ENCODE measurements around the gene RASSF5. TPM values are rescaled to one million over a fixed set of nuclear protein-coding genes. Genes with fewer than 3 reads are reported as not detected.

Gene RASSF5
- polyA plus RNA-seq, 1 donor from 2014 or later, result 4.0 TPM

- H4K20me1 ChIP-seq (ENCODE audit: insufficient read depth), result no peaks in the 10 kb centered on the region
- H3K27me3 ChIP-seq (ENCODE audit: insufficient read depth, low read depth, low read length), result no peaks in the 10 kb centered on the region
- H3K9ac ChIP-seq (ENCODE audit: low read length), result no peak overlapping the region
- no peaks in the 10 kb centered on the region for H3F3A ChIP-seq (ENCODE audit: insufficient read depth, low read length, poor library complexity, severe bottlenecking)
- no peak overlapping the region for H3K4me2 ChIP-seq (ENCODE audit: low read length)
- no peak overlapping the region for H2AFZ ChIP-seq (ENCODE audit: low read depth, low read length)
- no peaks in the 10 kb centered on the region for H3K36me3 ChIP-seq (ENCODE audit: insufficient read depth, low read length)
- H3K4me3 ChIP-seq (ENCODE audit: low read length), result no peak overlapping the region
- H3K9me3 ChIP-seq (ENCODE audit: low read length), result no peaks in the 10 kb centered on the region
- H3K79me2 ChIP-seq (replicated peaks; ENCODE audit: insufficient read depth, low read length), result no peaks in the 10 kb centered on the region
- TF ChIP-seq MXI1 (conservative IDR thresholded peaks at IDR 0.05; ENCODE audit: poor library complexity, severe bottlenecking), result no peak
- no peak for TF ChIP-seq POLR2AphosphoS5 (IDR thresholded peaks at IDR 0.05)
- no peak for TF ChIP-seq TAF1 (IDR thresholded peaks at IDR 0.05; ENCODE audit: low read depth)
- TF ChIP-seq REST (IDR thresholded peaks at IDR 0.05; ENCODE audit: borderline replicate concordance), result no peak
- TF ChIP-seq EP300 (conservative IDR thresholded peaks at IDR 0.05; ENCODE audit: poor library complexity, severe bottlenecking), result no peak
- no peak for TF ChIP-seq EZH2 (IDR thresholded peaks at IDR 0.05; ENCODE audit: borderline replicate concordance, insufficient read depth, low read length, poor library complexity, severe bottlenecking)
- TF ChIP-seq RAD21 (conservative IDR thresholded peaks at IDR 0.05), result no peak
- no peak for TF ChIP-seq CTCF (IDR thresholded peaks at IDR 0.05; ENCODE audit: poor library complexity, severe bottlenecking)
- TF ChIP-seq SMC3 (conservative IDR thresholded peaks at IDR 0.05; ENCODE audit: poor library complexity), result no peak
- no peaks in the 10 kb centered on the region for H3K9me2 ChIP-seq (ENCODE audit: insufficient read depth, low read length)
- no peak overlapping the region for H3K27ac ChIP-seq (ENCODE audit: low read length)
These were observed 11.4 kb downstream of the RASSF5 start for GRCh38 chr1:206518743-206519142.

- H3K27ac ChIP-seq (ENCODE audit: low read length), result no peak overlapping the region
- H3F3A ChIP-seq (ENCODE audit: insufficient read depth, low read length, poor library complexity, severe bottlenecking), result no peaks in the 10 kb centered on the region
- H3K79me2 ChIP-seq (replicated peaks; ENCODE audit: insufficient read depth, low read length), result no peaks in the 10 kb centered on the region
- TF ChIP-seq EZH2 (IDR thresholded peaks at IDR 0.05; ENCODE audit: borderline replicate concordance, insufficient read depth, low read length, poor library complexity, severe bottlenecking) (no peak), RAD21 (conservative IDR thresholded peaks at IDR 0.05) (no peak), MXI1 (conservative IDR thresholded peaks at IDR 0.05; ENCODE audit: poor library complexity, severe bottlenecking) (no peak), SMC3 (conservative IDR thresholded peaks at IDR 0.05; ENCODE audit: poor library complexity) (no peak), EP300 (conservative IDR thresholded peaks at IDR 0.05; ENCODE audit: poor library complexity, severe bottlenecking) (no peak), TAF1 (IDR thresholded peaks at IDR 0.05; ENCODE audit: low read depth) (no peak), POLR2AphosphoS5 (IDR thresholded peaks at IDR 0.05) (no peak), CTCF (IDR thresholded peaks at IDR 0.05; ENCODE audit: poor library complexity, severe bottlenecking) (no peak), REST (IDR thresholded peaks at IDR 0.05; ENCODE audit: borderline replicate concordance) (no peak)
- no peaks in the 10 kb centered on the region for H3K36me3 ChIP-seq (ENCODE audit: insufficient read depth, low read length)
- no peak overlapping the region for H3K9ac ChIP-seq (ENCODE audit: low read length)
- H4K20me1 ChIP-seq (ENCODE audit: insufficient read depth), result no peaks in the 10 kb centered on the region
- no peak overlapping the region for H3K4me3 ChIP-seq (ENCODE audit: low read length)
- no peaks in the 10 kb centered on the region for H3K27me3 ChIP-seq (ENCODE audit: insufficient read depth, low read depth, low read length)
- no peak overlapping the region for H3K4me2 ChIP-seq (ENCODE audit: low read length)
- H3K9me2 ChIP-seq (ENCODE audit: insufficient read depth, low read length), result no peaks in the 10 kb centered on the region
- H3K9me3 ChIP-seq (ENCODE audit: low read length), result no peaks in the 10 kb centered on the region
- H2AFZ ChIP-seq (ENCODE audit: low read depth, low read length), result no peak overlapping the region
These were observed 13.8 kb downstream of the RASSF5 start for GRCh38 chr1:206521127-206521526.

Data from neural cell (in vitro differentiated cells).